ENCODE data around the gene TMEM131L. TPM values are rescaled to one million over a fixed set of nuclear protein-coding genes. Genes with fewer than 3 reads are reported as not detected.
A peak's percentile ranks its signal among the peaks of the same experiment; 100 is the strongest.
"Not testable (repeated sequence)": the region's sequence is repeated elsewhere in the genome, so short reads cannot be mapped to it uniquely, and the experiment has no call there.

Gene TMEM131L
- total RNA-seq, 1 donor from 2014 or later = 15.0 TPM

GRCh38 chr4:153448003-153448731 lies 18.0 kb upstream of the TMEM131L start:
- DNase-seq (ENCODE audit: low read depth in 2 of 2) = peak in 1 of 2 donors; percentile 21

- DNase-seq (ENCODE audit: low read depth in 2 of 2) = no peak
Measured at GRCh38 chr4:153449338-153449737, 16.8 kb upstream of the TMEM131L start.

GRCh38 chr4:153450544-153450917 lies 15.6 kb upstream of the TMEM131L start:
- DNase-seq (ENCODE audit: low read depth in 2 of 2) = no peak

GRCh38 chr4:153451145-153451544 lies 15.0 kb upstream of the TMEM131L start:
- DNase-seq (ENCODE audit: low read depth in 2 of 2) = not testable (repeated sequence)

GRCh38 chr4:153451911-153452657 lies 14.1 kb upstream of the TMEM131L start:
- no peak for DNase-seq (ENCODE audit: low read depth in 2 of 2)

- no peak for DNase-seq (ENCODE audit: low read depth in 2 of 2)
Measured at GRCh38 chr4:153452658-153453378, 13.3 kb upstream of the TMEM131L start.

- DNase-seq (ENCODE audit: low read depth in 2 of 2) = no peak
Measured at GRCh38 chr4:153453402-153453801, 12.8 kb upstream of the TMEM131L start.

- DNase-seq (ENCODE audit: low read depth in 2 of 2) = no peak
Measured at GRCh38 chr4:153458969-153459368, 7.2 kb upstream of the TMEM131L start.

- DNase-seq (ENCODE audit: low read depth in 2 of 2) = not testable (repeated sequence)
Measured at GRCh38 chr4:153461549-153461948, 4.6 kb upstream of the TMEM131L start.

GRCh38 chr4:153464068-153464467 lies 2.1 kb upstream of the TMEM131L start:
- DNase-seq (ENCODE audit: low read depth in 2 of 2) = peak in 1 of 2 donors; percentile 38

GRCh38 chr4:153465140-153465539 lies 1.0 kb upstream of the TMEM131L start:
- DNase-seq (ENCODE audit: low read depth in 2 of 2) = no peak

GRCh38 chr4:153465615-153466080 lies 512 bp upstream of the TMEM131L start:
- DNase-seq (ENCODE audit: low read depth in 2 of 2) = peak; percentile 69 to 77

- DNase-seq (ENCODE audit: low read depth in 2 of 2) = peak in 1 of 2 donors; percentile 35
Measured at GRCh38 chr4:153466949-153467896, 1.1 kb downstream of the TMEM131L start.

- DNase-seq (ENCODE audit: low read depth in 2 of 2) = no peak
Measured at GRCh38 chr4:153467897-153468262, 1.7 kb downstream of the TMEM131L start.

GRCh38 chr4:153468587-153468986 lies 2.4 kb downstream of the TMEM131L start:
- no peak for DNase-seq (ENCODE audit: low read depth in 2 of 2)

GRCh38 chr4:153469031-153469430 lies 2.9 kb downstream of the TMEM131L start:
- DNase-seq (ENCODE audit: low read depth in 2 of 2) = no peak

- not testable (repeated sequence) for DNase-seq (ENCODE audit: low read depth in 2 of 2)
Measured at GRCh38 chr4:153471071-153471697, 5.0 kb downstream of the TMEM131L start.

- DNase-seq (ENCODE audit: low read depth in 2 of 2) = peak in 1 of 2 donors; percentile 26
Measured at GRCh38 chr4:153471698-153472093, 5.5 kb downstream of the TMEM131L start.

- no peak for DNase-seq (ENCODE audit: low read depth in 2 of 2)
Measured at GRCh38 chr4:153472122-153473037, 6.2 kb downstream of the TMEM131L start.

All from dermis microvascular lymphatic vessel endothelial cell (primary cell).